ENCODE data around the gene IARS2.
"Not testable (repeated sequence)": the region's sequence is repeated elsewhere in the genome, so short reads cannot be mapped to it uniquely, and the experiment has no call there.

Gene IARS2

GRCh38 chr1:220169887-220170286 lies 76.0 kb downstream of the IARS2 start:
- not testable (repeated sequence) for DNase-seq

- DNase-seq: no peak
Measured at GRCh38 chr1:220170836-220171526, 77.0 kb downstream of the IARS2 start.

GRCh38 chr1:220176540-220176939 lies 82.6 kb downstream of the IARS2 start:
- no peak for DNase-seq

- DNase-seq: no peak
Measured at GRCh38 chr1:220182111-220182510, 88.2 kb downstream of the IARS2 start.

GRCh38 chr1:220182656-220183055 lies 88.7 kb downstream of the IARS2 start:
- DNase-seq: no peak

- no peak for DNase-seq
Measured at GRCh38 chr1:220184506-220184905, 90.6 kb downstream of the IARS2 start.

GRCh38 chr1:220186752-220187151 lies 92.8 kb downstream of the IARS2 start:
- DNase-seq: peak; percentile 5

- DNase-seq: no peak
Measured at GRCh38 chr1:220188538-220188937, 94.6 kb downstream of the IARS2 start.

GRCh38 chr1:220189750-220190347 lies 95.9 kb downstream of the IARS2 start:
- DNase-seq: peak; percentile 72

GRCh38 chr1:220195701-220196100 lies 101.8 kb downstream of the IARS2 start:
- DNase-seq: peak; percentile 22

Measured in NCI-H69 (cell line).